ENCODE results near the gene FAM118B. TPM values are rescaled to one million over a fixed set of nuclear protein-coding genes. Genes with fewer than 3 reads are reported as not detected.

The FAM118B gene
- total and polyA plus RNA-seq, 2 experiments from 2014 or later, result 29.6 to 35.2 TPM

DNA sequence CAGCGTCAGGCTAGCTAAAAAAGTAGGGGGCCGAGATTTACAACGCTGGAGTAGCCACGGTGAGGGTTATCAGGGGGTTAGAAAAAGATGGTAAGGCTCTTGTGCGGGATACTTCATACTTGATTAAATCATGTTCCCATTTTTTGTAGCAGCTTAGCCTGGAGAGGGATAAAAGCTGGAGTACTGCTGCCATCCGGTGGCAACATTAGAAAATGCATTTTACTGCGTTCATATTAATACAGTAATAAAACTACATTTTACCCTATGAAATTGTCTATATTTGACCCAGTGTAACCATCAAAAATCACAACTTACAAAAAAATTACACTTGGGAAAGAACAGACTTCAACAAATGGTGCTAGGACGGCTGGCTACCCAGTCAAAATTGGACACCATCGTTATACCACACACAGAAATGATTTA is 17.4 kb upstream of the FAM118B start:
- Histone ChIP-seq H3K79me2 (no peaks in the 10 kb centered on the region), H3K9me2 (replicated peaks; ENCODE audit: insufficient read depth) (no peaks in the 10 kb centered on the region), H3K4me3 (no peak overlapping the region), H3K4me1 (ENCODE audit: insufficient read depth) (no peaks in the 10 kb centered on the region), H3K4me2 (no peak overlapping the region), H4K20me1 (ENCODE audit: insufficient read depth, poor library complexity, severe bottlenecking) (no peaks in the 10 kb centered on the region), H3K27me3 (no peaks in the 10 kb centered on the region), H2AFZ (no peak overlapping the region), H3K27ac (no peak overlapping the region), H3K9me3 (ENCODE audit: low read depth) (no peaks in the 10 kb centered on the region), H3K36me3 (replicated peaks; ENCODE audit: insufficient read depth, low read depth) (no peaks in the 10 kb centered on the region)
- TF ChIP-seq, protein P1, sequence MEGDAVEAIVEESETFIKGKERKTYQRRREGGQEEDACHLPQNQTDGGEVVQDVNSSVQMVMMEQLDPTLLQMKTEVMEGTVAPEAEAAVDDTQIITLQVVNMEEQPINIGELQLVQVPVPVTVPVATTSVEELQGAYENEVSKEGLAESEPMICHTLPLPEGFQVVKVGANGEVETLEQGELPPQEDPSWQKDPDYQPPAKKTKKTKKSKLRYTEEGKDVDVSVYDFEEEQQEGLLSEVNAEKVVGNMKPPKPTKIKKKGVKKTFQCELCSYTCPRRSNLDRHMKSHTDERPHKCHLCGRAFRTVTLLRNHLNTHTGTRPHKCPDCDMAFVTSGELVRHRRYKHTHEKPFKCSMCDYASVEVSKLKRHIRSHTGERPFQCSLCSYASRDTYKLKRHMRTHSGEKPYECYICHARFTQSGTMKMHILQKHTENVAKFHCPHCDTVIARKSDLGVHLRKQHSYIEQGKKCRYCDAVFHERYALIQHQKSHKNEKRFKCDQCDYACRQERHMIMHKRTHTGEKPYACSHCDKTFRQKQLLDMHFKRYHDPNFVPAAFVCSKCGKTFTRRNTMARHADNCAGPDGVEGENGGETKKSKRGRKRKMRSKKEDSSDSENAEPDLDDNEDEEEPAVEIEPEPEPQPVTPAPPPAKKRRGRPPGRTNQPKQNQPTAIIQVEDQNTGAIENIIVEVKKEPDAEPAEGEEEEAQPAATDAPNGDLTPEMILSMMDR (IDR thresholded peaks at IDR 0.05; ENCODE audit: poor library complexity), result peak; percentile 85
- no peak for TF ChIP-seq EZH2 (IDR thresholded peaks at IDR 0.05; ENCODE audit: borderline replicate concordance)
- peak; percentile 67 for DNase-seq (ENCODE audit: low spot score)
- 57% methylated on average over 9 of the region's 9 CpGs for WGBS (ENCODE audit: low lambda C conversion rate, missing lambda C conversion rate)

DNA sequence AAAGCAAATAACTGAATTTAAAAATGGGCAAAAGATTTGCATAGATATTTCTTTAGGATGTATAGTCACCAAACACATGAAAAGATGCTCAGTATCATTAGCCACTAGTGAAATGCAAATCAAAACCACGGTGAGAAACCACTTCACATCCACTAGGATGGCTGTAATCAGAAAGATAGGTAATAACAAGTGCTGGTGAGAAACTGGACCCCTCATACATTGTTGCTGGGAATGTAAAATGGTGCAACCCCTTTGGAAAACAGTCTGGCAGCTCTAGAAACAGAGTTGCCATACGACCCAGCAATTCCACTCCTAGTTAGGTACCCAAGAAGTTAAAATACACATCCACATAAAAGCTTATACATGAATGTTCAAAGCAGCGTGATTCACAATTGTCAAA is 16.5 kb upstream of the FAM118B start:
- no peak overlapping the region for H3K4me3 ChIP-seq
- H3K9me3 ChIP-seq (ENCODE audit: low read depth), result no peaks in the 10 kb centered on the region
- H3K36me3 ChIP-seq (replicated peaks; ENCODE audit: insufficient read depth, low read depth), result no peaks in the 10 kb centered on the region
- no peaks in the 10 kb centered on the region for H3K27me3 ChIP-seq
- H3K9me2 ChIP-seq (replicated peaks; ENCODE audit: insufficient read depth), result no peaks in the 10 kb centered on the region
- no peak overlapping the region for H3K4me2 ChIP-seq
- no peaks in the 10 kb centered on the region for H3K4me1 ChIP-seq (ENCODE audit: insufficient read depth)
- no peak for DNase-seq (ENCODE audit: low spot score)
- TF ChIP-seq, protein P1 (IDR thresholded peaks at IDR 0.05; ENCODE audit: poor library complexity), result no peak
- TF ChIP-seq EZH2phosphoT487 (IDR thresholded peaks at IDR 0.05; ENCODE audit: low read depth, severe bottlenecking, unreplicated experiment) (no peak), EZH2 (IDR thresholded peaks at IDR 0.05; ENCODE audit: borderline replicate concordance) (no peak)
- H4K20me1 ChIP-seq (ENCODE audit: insufficient read depth, poor library complexity, severe bottlenecking), result no peaks in the 10 kb centered on the region
- no peak overlapping the region for H2AFZ ChIP-seq
- no peak overlapping the region for H3K27ac ChIP-seq
- 95% methylated on average over 3 of the region's 3 CpGs for WGBS (ENCODE audit: low lambda C conversion rate, missing lambda C conversion rate)
- no peaks in the 10 kb centered on the region for H3K79me2 ChIP-seq

DNA sequence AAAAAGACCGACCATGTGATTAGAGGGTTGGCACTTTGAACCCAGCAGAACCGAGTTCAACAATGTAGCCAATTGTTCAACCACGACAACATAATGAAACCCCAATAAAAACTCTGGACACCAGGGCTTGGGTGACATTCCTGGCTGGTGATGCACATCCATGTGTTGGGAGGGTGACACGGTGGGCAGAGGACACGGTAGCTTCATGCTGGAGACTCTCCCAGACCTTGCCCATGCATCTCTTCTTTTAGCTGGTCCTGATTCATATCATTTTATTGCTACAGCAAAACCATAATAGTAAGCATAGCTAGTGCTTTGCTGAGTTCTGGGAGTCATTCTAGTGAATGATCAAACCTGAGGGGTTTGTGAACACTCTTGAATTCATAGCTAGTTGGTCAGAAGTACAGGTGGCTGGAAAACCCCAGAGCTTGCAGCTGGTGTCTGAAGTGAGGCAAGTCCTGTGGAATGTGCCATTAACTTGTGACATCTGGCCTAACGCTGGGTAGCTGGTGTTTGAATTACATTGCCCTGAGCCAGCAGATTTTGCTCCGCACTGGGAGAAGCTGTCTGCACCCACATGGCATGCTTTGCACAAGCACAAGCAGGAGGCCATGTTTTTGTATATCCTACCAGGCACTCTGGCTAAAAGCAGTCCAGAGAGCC is 14.2 kb upstream of the FAM118B start:
- TF ChIP-seq EZH2phosphoT487 (IDR thresholded peaks at IDR 0.05; ENCODE audit: low read depth, severe bottlenecking, unreplicated experiment), result no peak
- TF ChIP-seq, protein P1 (IDR thresholded peaks at IDR 0.05; ENCODE audit: poor library complexity), result no peak
- TF ChIP-seq EZH2 (IDR thresholded peaks at IDR 0.05; ENCODE audit: borderline replicate concordance), result no peak
- H3K4me2 ChIP-seq, result no peak overlapping the region
- no peaks in the 10 kb centered on the region for H3K4me1 ChIP-seq (ENCODE audit: insufficient read depth)
- no peaks in the 10 kb centered on the region for H3K9me2 ChIP-seq (replicated peaks; ENCODE audit: insufficient read depth)
- no peak overlapping the region for H2AFZ ChIP-seq
- no peaks in the 10 kb centered on the region for H3K9me3 ChIP-seq (ENCODE audit: low read depth)
- no peaks in the 10 kb centered on the region for H3K79me2 ChIP-seq
- no peaks in the 10 kb centered on the region for H3K36me3 ChIP-seq (replicated peaks; ENCODE audit: insufficient read depth, low read depth)
- no peak overlapping the region for H3K4me3 ChIP-seq
- H3K27me3 ChIP-seq, result no peaks in the 10 kb centered on the region
- H4K20me1 ChIP-seq (ENCODE audit: insufficient read depth, poor library complexity, severe bottlenecking), result no peaks in the 10 kb centered on the region
- peak; percentile 39 for DNase-seq (ENCODE audit: low spot score)
- 90% methylated on average over 7 of the region's 7 CpGs for WGBS (ENCODE audit: low lambda C conversion rate, missing lambda C conversion rate)
- peak overlapping the region; percentile 65 for H3K27ac ChIP-seq
